ENCODE measurements around the gene PPP6R1.

GRCh38 chr19:55246462-55247451, 12.1 kb downstream of the PPP6R1 start:
- TF ChIP-seq CTCF (IDR thresholded peaks at IDR 0.05) (no peak), POLR2AphosphoS5 (IDR thresholded peaks at IDR 0.05) (no peak)
